ENCODE data around the gene ANTXRL. TPM values are rescaled to one million over a fixed set of nuclear protein-coding genes. Genes with fewer than 3 reads are reported as not detected.

ANTXRL gene
- total and polyA plus RNA-seq, 2 of the 8 experiments (the other 6 are each of a cell fraction or from before 2014, with no cell fraction given), result not detected

DNA sequence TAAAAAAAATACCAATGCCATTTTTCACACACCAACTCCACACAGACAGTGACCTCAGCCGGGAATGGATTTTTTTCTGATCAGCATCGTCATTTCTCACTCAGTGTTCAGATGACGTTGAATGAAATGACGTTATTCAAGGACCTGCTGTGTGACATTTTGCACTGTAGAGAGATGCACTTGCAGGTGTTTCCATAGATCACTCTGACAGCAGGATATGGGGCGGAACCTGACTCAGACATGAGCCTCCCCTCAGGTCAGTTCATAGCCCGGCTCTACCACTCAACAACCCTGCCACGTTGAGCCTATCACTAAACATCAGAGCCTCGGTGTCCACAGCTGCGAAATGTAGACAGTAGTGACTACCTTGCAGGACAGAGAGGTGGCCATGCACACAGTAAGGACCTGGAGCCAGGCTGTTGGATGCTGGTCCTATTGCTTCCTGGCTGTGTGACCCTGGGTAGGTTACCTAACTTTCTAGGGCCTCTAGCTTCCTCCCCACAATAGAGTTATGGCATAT lies 41.4 kb upstream of the ANTXRL start:
- no peak overlapping the region for H4K91ac ChIP-seq (replicated peaks; ENCODE audit: insufficient read length, low read length)
- H3K14ac ChIP-seq (ENCODE audit: insufficient read length), result no peak overlapping the region
- H3K9ac ChIP-seq (replicated peaks in 1 of 4; ENCODE audit: extremely low read depth in 1 of 4, low read depth in 3 of 4, low read length in 3 of 4), result no peak overlapping the region
- no peak overlapping the region for H3K4me3 ChIP-seq (ENCODE audit: extremely low read depth in 1 of 4, insufficient read depth in 2 of 4, low read depth in 3 of 4, low read length in 4 of 4)
- no peak overlapping the region for H2BK12ac ChIP-seq (ENCODE audit: low read depth, low read length)
- no peak overlapping the region for H3K56ac ChIP-seq (replicated peaks; ENCODE audit: insufficient read length, low read depth, low read length)
- H3K4me1 ChIP-seq (replicated peaks in 1 of 4; ENCODE audit: control insufficient read depth in 3 of 4, insufficient read depth in 4 of 4, low read length in 3 of 4), result no peaks in the 10 kb centered on the region
- H2BK5ac ChIP-seq (ENCODE audit: low read depth, low read length), result no peak overlapping the region
- no peaks in the 10 kb centered on the region for H4K20me1 ChIP-seq (replicated peaks in 1 of 2; ENCODE audit: control insufficient read depth in 1 of 2, insufficient read depth in 2 of 2, low read length in 2 of 2)
- H3K4ac ChIP-seq (replicated peaks; ENCODE audit: insufficient read length, low read depth, low read length), result no peak overlapping the region
- H3K36me3 ChIP-seq (ENCODE audit: control insufficient read depth in 2 of 4, insufficient read depth in 4 of 4, low read length in 3 of 4), result no peaks in the 10 kb centered on the region
- CTCF ChIA-PET (ENCODE audit: partially characterized antibody), result interaction anchor here (1.1 kb wide), 1 partner anchor 16 kb away, joined by 3 read pairs; no protein-coding TSS in a partner anchor
- no peak overlapping the region for H3K4me2 ChIP-seq (ENCODE audit: insufficient read depth in 1 of 2, low read depth in 2 of 2, low read length in 2 of 2)
- FAIRE-seq (no peak), DNase-seq (ENCODE audit: low read depth in 1 of 2, low spot score in 2 of 2) (peak in 1 of 2 experiments; percentile 29)
- POLR2A ChIA-PET (ENCODE audit: partially characterized antibody), result no interaction called here
- H2BK120ac ChIP-seq (replicated peaks; ENCODE audit: low read depth, low read length), result no peak overlapping the region
- H3K79me1 ChIP-seq (ENCODE audit: low read depth, low read length), result no peaks in the 10 kb centered on the region
- no peaks in the 10 kb centered on the region for H3K27me3 ChIP-seq (replicated peaks in 1 of 4; ENCODE audit: control insufficient read depth in 3 of 4, extremely low read depth in 1 of 4, insufficient read depth in 3 of 4, low read length in 3 of 4)
- H4K5ac ChIP-seq (ENCODE audit: insufficient read length, low read depth, low read length), result no peak overlapping the region
- no peak overlapping the region for H2BK15ac ChIP-seq (ENCODE audit: low read length)
- no peaks in the 10 kb centered on the region for H3K9me3 ChIP-seq (ENCODE audit: insufficient read depth in 2 of 2, low read depth in 1 of 2, low read length in 1 of 2)
- H3K23me2 ChIP-seq (ENCODE audit: low read depth, low read length), result no peaks in the 10 kb centered on the region
- H4K8ac ChIP-seq (ENCODE audit: extremely low read depth, insufficient read depth, low read length), result no peak overlapping the region
- TF ChIP-seq EZH2 (IDR thresholded peaks at IDR 0.05; ENCODE audit: low read depth, low read length, severe bottlenecking), result no peak
- TF ChIP-seq, protein P1, sequence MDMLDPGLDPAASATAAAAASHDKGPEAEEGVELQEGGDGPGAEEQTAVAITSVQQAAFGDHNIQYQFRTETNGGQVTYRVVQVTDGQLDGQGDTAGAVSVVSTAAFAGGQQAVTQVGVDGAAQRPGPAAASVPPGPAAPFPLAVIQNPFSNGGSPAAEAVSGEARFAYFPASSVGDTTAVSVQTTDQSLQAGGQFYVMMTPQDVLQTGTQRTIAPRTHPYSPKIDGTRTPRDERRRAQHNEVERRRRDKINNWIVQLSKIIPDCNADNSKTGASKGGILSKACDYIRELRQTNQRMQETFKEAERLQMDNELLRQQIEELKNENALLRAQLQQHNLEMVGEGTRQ (IDR thresholded peaks at IDR 0.05; ENCODE audit: low read length), result no peak
- WGBS, 2 experiments (ENCODE audit: extremely low coverage in 1 of 2, insufficient coverage in 1 of 2, insufficient read length in 1 of 2, insufficient replicate concordance in 2 of 2, low coverage in 1 of 2, low lambda C conversion rate in 2 of 2, missing lambda C conversion rate in 1 of 2), result 94% methylated on average over 9 of the region's 9 CpGs; no CpG with 5 or more reads in 1 of the 2 experiments
- H3K27ac ChIP-seq (ENCODE audit: low read depth, low read length), result no peak overlapping the region
- H3K79me2 ChIP-seq (ENCODE audit: control insufficient read depth in 1 of 2, insufficient read depth in 2 of 2, low read length in 2 of 2), result no peaks in the 10 kb centered on the region
- no peak overlapping the region for H2AK5ac ChIP-seq (ENCODE audit: low read depth, low read length)
- no peak overlapping the region for H3K23ac ChIP-seq (ENCODE audit: insufficient read length)
- no peak overlapping the region for H3K18ac ChIP-seq (ENCODE audit: extremely low read depth, low read length)
- 0 out of 2 replicates have a peak overlapping the region, but pooled peaks have one; percentile 8 for H2AFZ ChIP-seq (ENCODE audit: low read length)
- H2BK20ac ChIP-seq (ENCODE audit: low read length), result no peak overlapping the region

Data from H1 (cell line).